ENCODE results near the gene PRDX1.
"Not testable (repeated sequence)": the region's sequence is repeated elsewhere in the genome, so short reads cannot be mapped to it uniquely, and the experiment has no call there.

PRDX1 gene

GRCh38 chr1:45522324-45523104, 830 bp upstream of the PRDX1 start:
- DNase-seq (ENCODE audit: low read depth), result peak; percentile 56
- TF ChIP-seq, protein P1, sequence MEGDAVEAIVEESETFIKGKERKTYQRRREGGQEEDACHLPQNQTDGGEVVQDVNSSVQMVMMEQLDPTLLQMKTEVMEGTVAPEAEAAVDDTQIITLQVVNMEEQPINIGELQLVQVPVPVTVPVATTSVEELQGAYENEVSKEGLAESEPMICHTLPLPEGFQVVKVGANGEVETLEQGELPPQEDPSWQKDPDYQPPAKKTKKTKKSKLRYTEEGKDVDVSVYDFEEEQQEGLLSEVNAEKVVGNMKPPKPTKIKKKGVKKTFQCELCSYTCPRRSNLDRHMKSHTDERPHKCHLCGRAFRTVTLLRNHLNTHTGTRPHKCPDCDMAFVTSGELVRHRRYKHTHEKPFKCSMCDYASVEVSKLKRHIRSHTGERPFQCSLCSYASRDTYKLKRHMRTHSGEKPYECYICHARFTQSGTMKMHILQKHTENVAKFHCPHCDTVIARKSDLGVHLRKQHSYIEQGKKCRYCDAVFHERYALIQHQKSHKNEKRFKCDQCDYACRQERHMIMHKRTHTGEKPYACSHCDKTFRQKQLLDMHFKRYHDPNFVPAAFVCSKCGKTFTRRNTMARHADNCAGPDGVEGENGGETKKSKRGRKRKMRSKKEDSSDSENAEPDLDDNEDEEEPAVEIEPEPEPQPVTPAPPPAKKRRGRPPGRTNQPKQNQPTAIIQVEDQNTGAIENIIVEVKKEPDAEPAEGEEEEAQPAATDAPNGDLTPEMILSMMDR (conservative IDR thresholded peaks at IDR 0.05; ENCODE audit: low read depth, low read length), result no peak
- peak overlapping the region; percentile 97 for H3K4me3 ChIP-seq (ENCODE audit: low read depth, low read length)

- not testable (repeated sequence) for DNase-seq (ENCODE audit: low read depth)
- H3K4me3 ChIP-seq (ENCODE audit: low read depth, low read length), result peak overlapping the region; percentile 13
These were observed 1.9 kb downstream of the PRDX1 start for GRCh38 chr1:45519774-45520173.

GRCh38 chr1:45518910-45519309, 2.8 kb downstream of the PRDX1 start:
- peak overlapping the region; percentile 2 for H3K4me3 ChIP-seq (ENCODE audit: low read depth, low read length)
- DNase-seq (ENCODE audit: low read depth), result peak; percentile 25
- TF ChIP-seq, protein P1 (conservative IDR thresholded peaks at IDR 0.05; ENCODE audit: low read depth, low read length), result no peak

- not testable (repeated sequence) for H3K4me3 ChIP-seq (ENCODE audit: low read depth, low read length); DNase-seq (ENCODE audit: low read depth)
These were observed 3.3 kb downstream of the PRDX1 start for GRCh38 chr1:45518366-45518765.

DNA sequence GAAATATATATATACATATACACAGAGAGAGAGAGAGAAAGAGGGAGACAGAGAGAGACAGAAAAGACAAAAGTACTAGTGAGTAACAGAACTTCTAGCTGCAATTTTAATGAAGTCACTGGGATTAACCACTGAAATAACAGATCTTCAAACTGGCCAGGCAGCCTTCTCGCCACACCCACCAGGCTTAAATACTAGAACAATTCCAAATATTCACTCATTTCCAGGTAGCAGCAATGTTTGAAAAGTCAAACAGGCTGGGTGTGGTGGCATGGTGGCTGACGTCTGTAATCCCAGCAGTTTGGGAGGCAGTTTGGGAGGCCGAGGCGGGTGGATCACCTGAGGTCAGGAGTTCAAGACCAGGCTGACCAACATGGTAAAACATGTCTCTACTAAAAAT, 5.2 kb downstream of the PRDX1 start:
- TF ChIP-seq, protein P1 (conservative IDR thresholded peaks at IDR 0.05; ENCODE audit: low read depth, low read length), result no peak
- no peak overlapping the region for H3K4me3 ChIP-seq (ENCODE audit: low read depth, low read length)
- no peak for DNase-seq (ENCODE audit: low read depth)

DNA sequence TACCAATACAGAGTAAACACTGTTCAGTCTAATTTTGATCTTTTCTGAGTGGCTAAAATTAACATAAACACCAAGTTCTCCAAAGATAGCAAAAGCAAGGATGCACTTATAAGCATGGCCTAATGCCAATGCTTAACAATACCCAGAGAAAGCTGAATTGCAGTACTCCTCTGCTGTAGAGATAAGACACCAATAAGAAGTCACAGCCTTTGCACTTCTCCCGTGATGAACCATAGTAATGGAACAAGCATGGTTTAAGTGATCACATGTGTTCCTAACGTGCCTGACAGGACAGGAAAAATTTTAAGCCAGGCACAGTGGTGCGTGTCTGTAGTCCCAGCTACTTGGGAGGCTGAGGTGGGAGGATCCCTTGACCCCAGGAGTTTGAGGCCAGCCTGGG, 5.6 kb downstream of the PRDX1 start:
- TF ChIP-seq, protein P1 (conservative IDR thresholded peaks at IDR 0.05; ENCODE audit: low read depth, low read length), result no peak
- H3K4me3 ChIP-seq (ENCODE audit: low read depth, low read length), result no peak overlapping the region
- DNase-seq (ENCODE audit: low read depth), result no peak

DNA sequence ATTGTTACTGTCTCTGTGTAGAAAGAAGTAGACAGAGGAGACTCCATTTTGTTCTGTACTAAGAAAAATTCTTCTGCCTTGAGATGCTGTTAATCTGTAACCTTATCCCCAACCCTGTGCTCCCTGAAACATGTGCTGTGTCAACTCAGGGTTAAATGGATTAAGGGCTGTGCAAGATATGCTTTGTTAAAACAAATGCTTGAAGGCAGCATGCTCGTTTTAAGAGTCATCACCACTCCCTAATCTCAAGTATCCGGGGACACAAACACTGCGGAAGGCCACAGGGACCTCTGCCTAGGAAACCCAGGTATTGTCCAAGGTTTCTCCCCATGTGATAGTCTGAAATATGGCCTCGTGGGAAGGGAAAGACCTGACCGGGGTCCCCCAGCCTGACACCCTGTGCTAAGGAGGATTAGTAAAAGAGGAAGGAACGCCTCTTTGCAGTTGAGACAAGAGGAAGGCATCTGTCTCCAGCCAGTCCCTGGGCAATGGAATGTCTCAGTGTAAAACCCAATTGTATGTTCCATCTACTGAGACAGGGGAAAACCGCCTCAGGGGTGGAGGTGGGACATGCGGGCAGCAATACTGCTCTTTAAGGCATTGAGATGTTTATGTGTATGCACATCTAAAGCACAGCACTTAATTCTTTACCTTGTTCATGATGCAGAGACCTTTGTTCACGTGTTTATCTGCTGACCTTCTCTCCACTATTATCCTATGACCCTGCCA, 8.0 kb downstream of the PRDX1 start:
- not testable (repeated sequence) for H3K4me3 ChIP-seq (ENCODE audit: low read depth, low read length); DNase-seq (ENCODE audit: low read depth)

- peak; percentile 83 for DNase-seq (ENCODE audit: low read depth)
These were observed 9.0 kb downstream of the PRDX1 start for GRCh38 chr1:45512641-45513054.

More at GRCh38 chr1:45512641-45513054, 9.0 kb downstream of the PRDX1 start:
- H3K4me3 ChIP-seq (ENCODE audit: low read depth, low read length), result no peak overlapping the region
- TF ChIP-seq, protein P1 (conservative IDR thresholded peaks at IDR 0.05; ENCODE audit: low read depth, low read length), result peak; percentile 84

All from choroid plexus epithelial cell (primary cell).